ENCODE results near the gene ANXA11.

- TF ChIP-seq POLR2A (IDR thresholded peaks at IDR 0.05) (no peak), POLR2AphosphoS5 (IDR thresholded peaks at IDR 0.05) (no peak)
- TF ChIP-seq, protein P1, sequence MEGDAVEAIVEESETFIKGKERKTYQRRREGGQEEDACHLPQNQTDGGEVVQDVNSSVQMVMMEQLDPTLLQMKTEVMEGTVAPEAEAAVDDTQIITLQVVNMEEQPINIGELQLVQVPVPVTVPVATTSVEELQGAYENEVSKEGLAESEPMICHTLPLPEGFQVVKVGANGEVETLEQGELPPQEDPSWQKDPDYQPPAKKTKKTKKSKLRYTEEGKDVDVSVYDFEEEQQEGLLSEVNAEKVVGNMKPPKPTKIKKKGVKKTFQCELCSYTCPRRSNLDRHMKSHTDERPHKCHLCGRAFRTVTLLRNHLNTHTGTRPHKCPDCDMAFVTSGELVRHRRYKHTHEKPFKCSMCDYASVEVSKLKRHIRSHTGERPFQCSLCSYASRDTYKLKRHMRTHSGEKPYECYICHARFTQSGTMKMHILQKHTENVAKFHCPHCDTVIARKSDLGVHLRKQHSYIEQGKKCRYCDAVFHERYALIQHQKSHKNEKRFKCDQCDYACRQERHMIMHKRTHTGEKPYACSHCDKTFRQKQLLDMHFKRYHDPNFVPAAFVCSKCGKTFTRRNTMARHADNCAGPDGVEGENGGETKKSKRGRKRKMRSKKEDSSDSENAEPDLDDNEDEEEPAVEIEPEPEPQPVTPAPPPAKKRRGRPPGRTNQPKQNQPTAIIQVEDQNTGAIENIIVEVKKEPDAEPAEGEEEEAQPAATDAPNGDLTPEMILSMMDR (IDR thresholded peaks at IDR 0.05), result no peak
Observed at GRCh38 chr10:80191589-80192270, 13.6 kb downstream of the ANXA11 start.

Measured in prostate gland (tissue), 2 donors.